K562 (cell line): ENCODE data around the gene KPNB1. TPM values are rescaled to one million over a fixed set of nuclear protein-coding genes. Genes with fewer than 3 reads are reported as not detected.
A peak's percentile ranks its signal among the peaks of the same experiment; 100 is the strongest.

Source experiments
- ARHGAP35 ChIP-seq: fragments of 450-650 bp; IDR thresholded peaks from 2 replicates; pipeline ENCODE4 v1.6.1; 2018; ENCODE audit not compliant: partially characterized antibody
- E2F6 ChIP-seq, 2 experiments: IDR thresholded peaks; 2 replicates each; pipeline ENCODE4 v1.6.1; 2011; ENCODE audit warnings: borderline replicate concordance in 1 of 2, control low read depth in 1 of 2, low read depth in 1 of 2, low read length in 1 of 2, mild to moderate bottlenecking in 1 of 2, mixed read lengths in 1 of 2, moderate library complexity in 1 of 2; ENCODE audit not compliant: insufficient read depth in 1 of 2, insufficient read length in 1 of 2, poor library complexity in 1 of 2, severe bottlenecking in 1 of 2; ENCODE audit errors: extremely low read depth in 1 of 2
- FIP1L1 ChIP-seq: fragments of 200-400 bp; formaldehyde crosslinking; IDR thresholded peaks from 2 replicates; pipeline ENCODE4 v1.6.1; 2018; ENCODE audit warnings: mild to moderate bottlenecking, low read depth, low read length; ENCODE audit not compliant: poor library complexity, severe bottlenecking
- MYC ChIP-seq, 2 experiments: fragments of 250-450 bp in 1 of 2; sonication (Bioruptor Pico) in 1 of 2; IDR thresholded peaks; 2 replicates each; pipeline versions ENCODE4 v1.5.1 to v1.6.1; 2012 to 2021; ENCODE audit warnings: low read depth in 2 of 2, borderline replicate concordance in 1 of 2, improper control_type of control experiment in 1 of 2, low read length in 1 of 2, mild to moderate bottlenecking in 1 of 2, moderate library complexity in 1 of 2
- NFE2 ChIP-seq: IDR thresholded peaks from 2 replicates; pipeline ENCODE4 v1.6.1; 2014; ENCODE audit warnings: antibody characterized with exemption, low read depth
- NFYB ChIP-seq: IDR thresholded peaks from 2 replicates; pipeline ENCODE4 v1.6.1; 2011; ENCODE audit warnings: mild to moderate bottlenecking, moderate library complexity; ENCODE audit not compliant: insufficient read length; ENCODE audit errors: extremely low read depth
- PHF8 ChIP-seq: fragments of 200-600 bp; sonication (generic); IDR thresholded peaks from 2 replicates; pipeline ENCODE4 v1.6.1; 2012; ENCODE audit warnings: mixed run types, mild to moderate bottlenecking, inconsistent platforms, low read length, moderate library complexity, borderline replicate concordance
- POLR2G ChIP-seq: fragments of 200-400 bp; formaldehyde crosslinking; IDR thresholded peaks from 2 replicates; pipeline ENCODE4 v1.6.1; 2017; ENCODE audit warnings: low read depth, mild to moderate bottlenecking, antibody characterized with exemption, low read length, moderate library complexity
- ZNF232 ChIP-seq: sonication (generic); formaldehyde crosslinking; IDR thresholded peaks from 2 replicates; pipeline ENCODE4 v1.8.0; 2022; ENCODE audit warnings: mild to moderate bottlenecking, missing genetic modification reagents
- ZNF324 ChIP-seq: fragments of 250-450 bp; sonication (Bioruptor Pico); IDR thresholded peaks from 2 replicates; pipeline ENCODE4 v1.4.0; 2020; ENCODE audit warnings: mild to moderate bottlenecking
- polyA plus RNA-seq, 8 experiments: library from polyadenylated mRNA; depleted of rRNA in 4 of 8; stranded (reverse) in 5 of 8; unstranded in 3 of 8; fragments of >200 nt; fragmentation: Nextera tagmentation in 2 of 8; fragmentation: Illumina TruSeq in 1 of 8; extraction: Ambion mirVana in 2 of 8; extraction: Trizol in 1 of 8; gene quantifications; 2 replicates each; pipeline versions ENCODE4 v1.2.1 to v1.2.3, GENCODE V29; 2011 to 2014; ENCODE audit warnings: inconsistent platforms in 1 of 8, missing spikeins in 1 of 8
- total RNA-seq, 7 experiments: library from RNA; depleted of rRNA in 6 of 7; stranded (reverse); fragments of >200 nt in 6 of 7; fragmentation: Illumina TruSeq in 2 of 7; extraction: Trizol in 2 of 7; gene quantifications; 2 replicates each; pipeline versions ENCODE4 v1.2.1 to v1.2.3, GENCODE V29; 2011 to 2021; ENCODE audit warnings: low replicate concordance in 1 of 7
- TF ChIP-seq, protein P1 (sequence below): fragments of 450-650 bp; IDR thresholded peaks from 2 replicates; pipeline ENCODE4 v1.6.1; 2016; ENCODE audit warnings: mild to moderate bottlenecking, moderate library complexity

The KPNB1 gene
- total and polyA plus RNA-seq, 9 of the 15 experiments (the other 6 are each of a cell fraction or from before 2014, with no cell fraction given): 154 to 622 (median 354) TPM

DNA sequence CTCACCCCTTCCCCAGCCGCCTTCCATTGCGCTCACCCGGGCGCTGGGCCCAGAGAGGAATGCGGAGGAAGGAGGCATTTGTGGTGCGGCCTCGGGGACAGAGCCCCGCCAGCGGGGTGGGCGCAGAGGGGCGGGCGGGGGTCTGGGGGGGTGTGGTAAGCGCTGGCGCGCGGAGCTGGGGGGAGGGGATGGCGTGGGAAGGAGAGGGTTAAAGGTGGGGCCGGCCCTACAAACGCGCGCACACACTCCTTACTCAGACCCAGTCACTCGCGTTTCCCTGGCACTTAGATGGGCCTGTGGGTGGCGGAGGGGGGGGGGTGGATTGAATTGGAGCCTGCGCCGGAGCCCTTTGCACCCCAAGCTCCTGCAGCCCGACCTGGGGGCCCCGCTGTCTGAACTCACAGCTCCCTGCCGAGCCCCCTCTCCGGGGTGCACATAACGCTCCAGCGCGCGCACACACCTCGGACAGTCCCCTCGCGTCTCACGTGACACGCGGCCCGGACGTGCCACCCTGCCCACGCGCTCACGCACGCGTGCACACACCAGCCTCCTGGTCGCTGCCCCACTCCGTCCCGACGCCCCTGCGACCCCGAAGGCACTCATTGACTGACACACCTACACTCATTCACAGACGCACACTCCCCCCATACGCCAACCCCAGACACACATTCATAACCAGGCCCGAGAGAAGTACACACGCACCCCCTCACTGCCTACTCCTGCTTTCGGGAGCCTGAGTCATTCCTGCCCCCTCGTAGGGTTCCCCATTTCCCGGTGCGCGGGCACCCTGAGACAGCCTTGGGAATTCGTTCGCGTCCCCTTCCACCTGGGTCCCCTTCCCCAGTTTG, 45.1 kb downstream of the KPNB1 start (continued):
- TF ChIP-seq, protein P1, sequence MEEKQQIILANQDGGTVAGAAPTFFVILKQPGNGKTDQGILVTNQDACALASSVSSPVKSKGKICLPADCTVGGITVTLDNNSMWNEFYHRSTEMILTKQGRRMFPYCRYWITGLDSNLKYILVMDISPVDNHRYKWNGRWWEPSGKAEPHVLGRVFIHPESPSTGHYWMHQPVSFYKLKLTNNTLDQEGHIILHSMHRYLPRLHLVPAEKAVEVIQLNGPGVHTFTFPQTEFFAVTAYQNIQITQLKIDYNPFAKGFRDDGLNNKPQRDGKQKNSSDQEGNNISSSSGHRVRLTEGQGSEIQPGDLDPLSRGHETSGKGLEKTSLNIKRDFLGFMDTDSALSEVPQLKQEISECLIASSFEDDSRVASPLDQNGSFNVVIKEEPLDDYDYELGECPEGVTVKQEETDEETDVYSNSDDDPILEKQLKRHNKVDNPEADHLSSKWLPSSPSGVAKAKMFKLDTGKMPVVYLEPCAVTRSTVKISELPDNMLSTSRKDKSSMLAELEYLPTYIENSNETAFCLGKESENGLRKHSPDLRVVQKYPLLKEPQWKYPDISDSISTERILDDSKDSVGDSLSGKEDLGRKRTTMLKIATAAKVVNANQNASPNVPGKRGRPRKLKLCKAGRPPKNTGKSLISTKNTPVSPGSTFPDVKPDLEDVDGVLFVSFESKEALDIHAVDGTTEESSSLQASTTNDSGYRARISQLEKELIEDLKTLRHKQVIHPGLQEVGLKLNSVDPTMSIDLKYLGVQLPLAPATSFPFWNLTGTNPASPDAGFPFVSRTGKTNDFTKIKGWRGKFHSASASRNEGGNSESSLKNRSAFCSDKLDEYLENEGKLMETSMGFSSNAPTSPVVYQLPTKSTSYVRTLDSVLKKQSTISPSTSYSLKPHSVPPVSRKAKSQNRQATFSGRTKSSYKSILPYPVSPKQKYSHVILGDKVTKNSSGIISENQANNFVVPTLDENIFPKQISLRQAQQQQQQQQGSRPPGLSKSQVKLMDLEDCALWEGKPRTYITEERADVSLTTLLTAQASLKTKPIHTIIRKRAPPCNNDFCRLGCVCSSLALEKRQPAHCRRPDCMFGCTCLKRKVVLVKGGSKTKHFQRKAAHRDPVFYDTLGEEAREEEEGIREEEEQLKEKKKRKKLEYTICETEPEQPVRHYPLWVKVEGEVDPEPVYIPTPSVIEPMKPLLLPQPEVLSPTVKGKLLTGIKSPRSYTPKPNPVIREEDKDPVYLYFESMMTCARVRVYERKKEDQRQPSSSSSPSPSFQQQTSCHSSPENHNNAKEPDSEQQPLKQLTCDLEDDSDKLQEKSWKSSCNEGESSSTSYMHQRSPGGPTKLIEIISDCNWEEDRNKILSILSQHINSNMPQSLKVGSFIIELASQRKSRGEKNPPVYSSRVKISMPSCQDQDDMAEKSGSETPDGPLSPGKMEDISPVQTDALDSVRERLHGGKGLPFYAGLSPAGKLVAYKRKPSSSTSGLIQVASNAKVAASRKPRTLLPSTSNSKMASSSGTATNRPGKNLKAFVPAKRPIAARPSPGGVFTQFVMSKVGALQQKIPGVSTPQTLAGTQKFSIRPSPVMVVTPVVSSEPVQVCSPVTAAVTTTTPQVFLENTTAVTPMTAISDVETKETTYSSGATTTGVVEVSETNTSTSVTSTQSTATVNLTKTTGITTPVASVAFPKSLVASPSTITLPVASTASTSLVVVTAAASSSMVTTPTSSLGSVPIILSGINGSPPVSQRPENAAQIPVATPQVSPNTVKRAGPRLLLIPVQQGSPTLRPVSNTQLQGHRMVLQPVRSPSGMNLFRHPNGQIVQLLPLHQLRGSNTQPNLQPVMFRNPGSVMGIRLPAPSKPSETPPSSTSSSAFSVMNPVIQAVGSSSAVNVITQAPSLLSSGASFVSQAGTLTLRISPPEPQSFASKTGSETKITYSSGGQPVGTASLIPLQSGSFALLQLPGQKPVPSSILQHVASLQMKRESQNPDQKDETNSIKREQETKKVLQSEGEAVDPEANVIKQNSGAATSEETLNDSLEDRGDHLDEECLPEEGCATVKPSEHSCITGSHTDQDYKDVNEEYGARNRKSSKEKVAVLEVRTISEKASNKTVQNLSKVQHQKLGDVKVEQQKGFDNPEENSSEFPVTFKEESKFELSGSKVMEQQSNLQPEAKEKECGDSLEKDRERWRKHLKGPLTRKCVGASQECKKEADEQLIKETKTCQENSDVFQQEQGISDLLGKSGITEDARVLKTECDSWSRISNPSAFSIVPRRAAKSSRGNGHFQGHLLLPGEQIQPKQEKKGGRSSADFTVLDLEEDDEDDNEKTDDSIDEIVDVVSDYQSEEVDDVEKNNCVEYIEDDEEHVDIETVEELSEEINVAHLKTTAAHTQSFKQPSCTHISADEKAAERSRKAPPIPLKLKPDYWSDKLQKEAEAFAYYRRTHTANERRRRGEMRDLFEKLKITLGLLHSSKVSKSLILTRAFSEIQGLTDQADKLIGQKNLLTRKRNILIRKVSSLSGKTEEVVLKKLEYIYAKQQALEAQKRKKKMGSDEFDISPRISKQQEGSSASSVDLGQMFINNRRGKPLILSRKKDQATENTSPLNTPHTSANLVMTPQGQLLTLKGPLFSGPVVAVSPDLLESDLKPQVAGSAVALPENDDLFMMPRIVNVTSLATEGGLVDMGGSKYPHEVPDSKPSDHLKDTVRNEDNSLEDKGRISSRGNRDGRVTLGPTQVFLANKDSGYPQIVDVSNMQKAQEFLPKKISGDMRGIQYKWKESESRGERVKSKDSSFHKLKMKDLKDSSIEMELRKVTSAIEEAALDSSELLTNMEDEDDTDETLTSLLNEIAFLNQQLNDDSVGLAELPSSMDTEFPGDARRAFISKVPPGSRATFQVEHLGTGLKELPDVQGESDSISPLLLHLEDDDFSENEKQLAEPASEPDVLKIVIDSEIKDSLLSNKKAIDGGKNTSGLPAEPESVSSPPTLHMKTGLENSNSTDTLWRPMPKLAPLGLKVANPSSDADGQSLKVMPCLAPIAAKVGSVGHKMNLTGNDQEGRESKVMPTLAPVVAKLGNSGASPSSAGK: peak; percentile 67; the same call in 1 of the 2 replicates
- peak; percentile 43 for TF ChIP-seq ARHGAP35
- TF ChIP-seq ZNF324 (CRISPR knock-in tag): no peak
- peak; percentile 61 for TF ChIP-seq POLR2G
- peak; percentile 55 to 75 for TF ChIP-seq E2F6 (IDR thresholded peaks at IDR 0.05; ENCODE audit: borderline replicate concordance in 1 of 2, extremely low read depth in 1 of 2, insufficient read depth in 1 of 2, insufficient read length in 1 of 2, low read depth in 1 of 2, low read length in 1 of 2, poor library complexity in 1 of 2, severe bottlenecking in 1 of 2)
- TF ChIP-seq FIP1L1: peak; percentile 31
- peak; percentile 10; the same call in 1 of the 2 replicates for TF ChIP-seq MYC (IDR thresholded peaks at IDR 0.05; ENCODE audit: low read depth, low read length)
- TF ChIP-seq MYC (CRISPR knock-in tag; IDR thresholded peaks at IDR 0.05; ENCODE audit: borderline replicate concordance, low read depth): no peak
- 0 out of 2 replicates have a peak, but pooled peaks have one; percentile 13 for TF ChIP-seq ZNF232 (CRISPR knock-in tag)
- TF ChIP-seq PHF8: peak; percentile 13; the same call in 1 of the 2 replicates
- TF ChIP-seq NFE2: 0 out of 2 replicates have a peak, but pooled peaks have one; percentile 5
- TF ChIP-seq NFYB: no peak
